HG02943 (cell line): ENCODE measurements around the gene ZSWIM5.
"Not testable (repeated sequence)": the region's sequence is repeated elsewhere in the genome, so short reads cannot be mapped to it uniquely, and the experiment has no call there.

Experiments
- ATAC-seq: cut with Tn5 transposase; IDR thresholded peaks from one replicate; pipeline ENCODE4 v1.9.1; 2021; ENCODE audit warnings: mild to moderate bottlenecking, low read depth, moderate library complexity; ENCODE audit not compliant: unreplicated experiment

Gene ZSWIM5

DNA sequence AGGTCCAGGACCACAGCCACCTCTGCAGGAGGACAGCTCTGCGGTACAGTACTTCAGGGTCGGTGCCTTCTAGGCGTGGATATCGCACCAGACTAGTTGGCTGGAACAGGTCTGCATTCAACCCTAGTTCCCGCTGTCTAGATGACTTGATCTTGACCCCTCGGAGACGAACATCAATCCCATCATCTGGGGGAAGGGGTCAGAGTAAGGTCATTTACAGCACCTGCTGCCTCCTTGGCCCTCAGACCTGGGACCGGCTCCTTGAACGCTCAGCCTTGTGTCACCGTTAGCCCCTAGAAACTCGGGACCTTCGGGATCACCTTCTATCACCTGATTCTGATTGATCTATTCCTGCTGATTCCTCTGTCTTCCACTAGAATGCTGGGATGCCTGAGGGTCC lies 197.9 kb downstream of the ZSWIM5 start:
- ATAC-seq: no peak

DNA sequence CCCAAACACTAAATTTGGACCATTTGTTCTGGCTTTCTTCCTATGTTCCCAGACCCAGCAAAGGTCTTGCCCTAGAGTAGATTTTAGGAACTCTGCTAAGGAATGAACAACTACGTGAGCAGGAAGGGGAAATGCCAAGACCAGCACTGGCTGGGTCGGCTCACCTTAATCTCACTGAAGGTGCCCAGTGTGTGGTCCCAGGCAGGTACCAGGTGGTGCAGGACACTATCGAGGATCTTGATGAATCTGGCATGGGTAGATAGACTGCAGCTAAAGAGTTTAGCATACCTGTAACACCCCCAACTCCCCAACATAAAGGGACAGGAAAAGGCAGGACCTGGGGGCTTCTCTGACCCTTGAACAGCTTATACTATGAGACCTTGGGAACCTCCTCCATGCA lies 198.3 kb downstream of the ZSWIM5 start:
- ATAC-seq: no peak

DNA sequence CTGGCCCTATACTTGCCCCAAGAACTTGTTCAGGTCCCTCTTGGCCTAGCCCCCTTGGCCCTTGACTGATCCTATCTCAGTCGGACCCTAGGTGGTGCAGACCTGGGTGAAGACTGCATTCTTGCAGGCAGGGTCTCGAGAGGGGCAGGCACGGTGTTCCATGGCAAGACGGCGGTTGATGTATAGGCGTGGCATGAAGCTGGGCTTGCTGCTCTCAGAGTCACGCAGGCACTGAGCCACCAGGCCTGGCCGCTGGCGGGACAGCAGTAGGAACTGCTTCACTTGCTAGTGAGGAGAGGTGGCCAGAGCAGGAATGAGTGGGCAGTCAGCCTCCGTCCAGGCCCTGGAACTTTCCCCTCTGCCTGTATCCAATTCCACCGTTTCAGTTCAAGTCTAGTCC lies 199.1 kb downstream of the ZSWIM5 start:
- no peak for ATAC-seq

DNA sequence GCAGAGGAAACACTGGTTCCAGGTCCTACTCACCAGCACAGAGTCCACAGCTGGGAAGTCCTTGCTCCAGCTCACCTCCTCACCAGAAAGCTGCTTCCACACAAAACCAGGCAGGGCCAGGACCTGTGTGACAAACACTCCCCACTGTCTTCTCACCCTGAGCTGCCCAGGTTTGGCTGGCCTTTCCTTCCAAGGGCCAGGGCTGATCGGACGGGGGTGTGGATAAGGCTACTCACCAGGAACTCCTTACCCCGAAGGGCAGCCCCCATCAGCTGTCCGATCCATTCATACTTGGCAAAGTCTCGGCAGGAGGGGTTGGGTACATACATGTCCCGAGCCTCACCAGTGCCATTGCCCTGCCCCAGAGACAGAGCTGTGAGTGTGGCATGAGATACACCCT lies 200.6 kb downstream of the ZSWIM5 start:
- no peak for ATAC-seq

DNA sequence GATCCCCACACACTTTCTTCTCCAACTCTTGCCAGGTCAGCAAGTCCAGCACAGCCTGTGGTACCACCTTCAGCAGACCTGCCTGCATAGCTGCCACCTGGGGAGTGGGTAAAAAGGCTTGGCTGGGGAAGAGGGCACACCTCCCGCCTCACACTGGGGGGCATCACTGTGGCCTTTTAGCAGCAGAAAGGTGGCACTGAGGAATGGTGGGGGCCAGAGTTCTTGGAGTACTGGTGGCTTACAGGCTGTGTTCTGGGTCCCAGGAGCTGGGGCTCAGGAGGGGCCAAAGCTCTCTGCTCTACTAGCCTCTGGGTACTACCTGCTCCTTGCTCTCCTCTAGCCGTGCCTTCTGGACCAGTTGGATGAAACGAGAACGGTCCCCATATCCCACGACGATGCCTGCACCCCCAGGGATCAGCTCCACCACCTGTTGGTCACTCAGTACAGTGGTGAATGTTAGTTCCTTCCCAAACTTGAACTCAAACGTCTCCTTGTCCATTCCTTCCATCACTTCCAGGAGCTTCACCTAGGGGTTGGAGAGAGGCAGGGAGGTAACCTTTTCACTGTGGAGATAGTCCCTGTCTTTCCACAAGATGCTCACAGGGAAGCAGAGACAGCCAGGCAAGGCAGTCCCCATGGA lies 202.0 kb downstream of the ZSWIM5 start:
- ATAC-seq: no peak

DNA sequence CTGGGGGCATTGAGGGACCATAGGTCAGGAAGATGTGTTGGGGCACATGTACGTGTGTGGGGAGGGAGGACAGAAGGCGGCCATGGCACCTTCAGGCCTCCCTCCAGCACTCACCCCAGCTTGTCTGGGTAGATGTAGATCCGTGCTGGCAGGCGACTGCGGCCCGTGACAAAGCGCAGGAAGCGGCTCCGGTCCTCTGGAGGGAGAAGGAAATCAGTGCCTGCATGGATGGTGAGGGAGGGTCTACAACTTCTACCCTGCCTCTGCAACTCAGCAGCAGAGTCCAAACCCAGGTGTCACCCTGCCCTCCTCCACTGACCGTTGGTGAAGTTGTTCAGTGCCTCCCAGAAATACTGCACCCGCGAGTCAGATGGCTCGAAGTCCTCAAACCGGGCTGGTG lies 202.7 kb downstream of the ZSWIM5 start:
- ATAC-seq: no peak

DNA sequence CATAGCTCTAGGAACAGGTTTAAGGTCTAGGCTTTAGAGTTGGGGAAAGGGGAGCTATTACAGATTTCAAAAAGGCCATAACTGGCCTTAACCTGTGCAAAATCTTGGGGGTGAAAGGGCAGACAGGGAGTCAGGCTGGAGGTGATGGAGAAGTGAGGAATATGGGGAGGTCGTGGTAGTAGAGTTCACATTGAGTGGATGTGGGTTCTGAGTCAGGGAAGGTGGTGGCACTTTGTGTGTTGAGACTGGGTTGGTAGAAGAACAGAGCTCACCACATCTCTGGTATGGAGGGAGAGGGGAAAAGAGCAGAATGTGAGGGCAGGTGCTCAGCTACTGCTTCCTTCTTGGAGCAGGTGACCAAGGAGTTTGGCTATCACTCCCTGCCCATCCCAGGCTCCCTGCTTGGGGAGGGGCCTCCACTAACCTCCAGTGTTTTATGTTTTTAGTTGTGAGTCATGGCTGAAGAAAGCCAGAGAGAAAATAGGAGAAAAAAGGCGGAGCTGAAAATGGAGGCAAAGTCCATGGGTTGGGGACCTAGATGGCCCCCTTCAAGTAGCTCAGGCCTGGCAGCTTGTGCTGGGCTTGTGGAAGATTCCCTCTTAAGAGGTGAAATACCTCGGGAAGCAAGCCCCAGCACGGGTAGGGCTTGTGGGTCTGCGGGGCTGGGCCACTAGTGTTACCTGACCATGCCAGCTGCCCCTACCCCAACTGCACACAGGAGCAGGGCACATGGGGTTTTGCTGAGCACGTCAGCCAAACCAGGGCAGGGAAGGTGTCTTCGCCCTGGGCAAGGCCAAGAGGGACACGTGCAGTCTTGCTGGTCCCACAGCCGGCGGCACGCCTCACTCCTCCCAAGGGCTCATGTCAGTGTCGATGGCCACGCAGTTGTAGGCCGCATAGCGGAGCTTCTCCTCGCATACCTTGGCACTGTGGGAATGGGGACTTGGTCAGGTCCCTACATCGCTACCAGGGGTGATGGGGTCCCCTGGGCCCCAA lies 203.5 kb downstream of the ZSWIM5 start:
- ATAC-seq: no peak

DNA sequence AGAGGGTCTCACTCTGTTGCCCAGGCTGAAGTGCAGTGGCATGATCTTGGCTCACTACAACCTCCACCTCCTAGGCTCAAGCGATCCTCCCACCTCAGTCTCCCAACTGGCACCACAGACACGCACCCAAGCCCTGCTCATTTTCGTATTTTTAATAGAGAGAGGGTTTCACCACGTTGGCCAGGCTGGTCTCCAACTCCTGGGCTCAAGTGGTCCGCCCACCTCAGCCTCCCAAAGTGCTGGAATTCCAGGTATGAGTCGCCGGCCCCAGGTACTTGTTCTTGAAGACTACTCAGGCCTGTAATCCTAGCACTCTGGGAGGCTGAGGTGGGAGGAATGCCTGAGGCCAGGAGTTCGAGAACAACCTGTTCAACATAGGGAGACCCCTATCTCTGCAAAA lies 204.8 kb downstream of the ZSWIM5 start:
- ATAC-seq: not testable (repeated sequence)

DNA sequence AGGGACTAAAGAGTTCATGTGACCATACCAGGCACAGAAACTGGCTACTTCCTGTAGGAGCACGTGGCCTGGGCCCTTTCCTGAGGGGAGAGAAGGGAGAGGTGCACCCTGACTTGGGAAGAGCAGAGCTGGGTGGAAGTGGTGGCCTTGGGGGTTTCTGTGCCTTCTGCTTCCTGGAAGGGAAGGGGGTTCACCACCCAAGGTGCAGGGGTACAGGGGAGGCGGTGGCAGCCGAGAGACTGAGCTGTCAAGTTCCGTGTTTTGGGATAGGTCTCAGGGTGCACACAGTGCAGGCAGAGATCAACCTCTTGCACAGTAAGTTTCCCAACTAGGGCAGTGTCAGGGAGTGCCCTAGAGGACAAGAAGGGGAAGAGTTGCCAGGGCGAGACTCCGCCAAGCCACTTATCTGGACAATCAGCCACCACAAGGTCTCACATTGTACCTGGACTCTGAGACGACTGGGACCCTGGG lies 205.4 kb downstream of the ZSWIM5 start:
- no peak for ATAC-seq

DNA sequence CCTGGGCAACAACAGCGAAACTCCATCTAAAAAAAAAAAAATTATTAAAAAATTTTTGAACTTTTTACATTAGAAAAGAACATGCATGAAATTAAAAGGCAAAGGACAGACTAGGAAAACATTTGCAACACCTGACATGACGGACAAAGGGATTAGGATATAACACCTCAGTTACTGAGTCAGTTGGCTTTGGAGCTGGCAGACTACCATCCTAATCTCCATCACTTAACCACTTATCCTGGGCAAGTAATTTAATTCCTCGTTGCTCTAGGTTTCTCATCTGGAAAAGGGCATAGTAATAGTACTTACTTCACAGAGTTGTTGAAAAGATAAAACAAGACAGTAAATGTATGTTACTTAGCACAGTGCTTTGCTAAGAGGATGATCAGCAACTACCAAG lies 207.2 kb downstream of the ZSWIM5 start:
- no peak for ATAC-seq

DNA sequence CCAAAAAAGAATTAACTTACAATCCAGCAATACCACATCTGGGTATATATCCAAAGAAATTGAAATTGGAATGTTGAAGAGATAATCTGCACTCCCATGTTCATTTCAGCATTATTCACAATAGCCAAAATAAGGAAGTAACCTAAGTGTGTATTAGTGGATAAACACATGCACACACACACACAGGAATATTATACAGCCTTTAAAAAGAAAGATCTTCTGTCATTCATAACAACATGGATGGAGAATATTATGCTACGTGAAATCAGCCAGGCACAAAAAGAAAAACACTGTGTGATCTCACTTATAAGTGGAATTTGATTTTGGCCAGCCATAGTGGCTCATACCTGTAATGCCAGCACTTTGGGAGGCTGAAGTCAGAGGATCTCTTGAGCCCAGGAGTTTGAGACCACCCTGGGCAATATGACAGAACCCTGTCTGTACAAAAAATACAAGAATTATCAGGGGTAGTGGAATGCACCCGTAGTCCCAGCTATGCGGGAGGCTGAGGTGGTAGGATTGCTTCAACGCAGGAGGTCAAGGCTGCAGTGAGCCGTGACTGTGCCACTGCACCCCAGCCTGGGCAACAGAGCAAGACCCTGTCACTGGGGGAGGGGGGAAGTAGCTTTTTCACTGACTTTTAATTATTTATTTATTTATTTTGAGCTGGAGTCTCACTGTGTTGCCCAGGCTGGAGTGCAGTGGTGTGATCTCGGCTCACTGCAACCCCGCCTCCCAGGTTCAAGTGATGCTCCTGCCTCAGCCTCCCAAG lies 210.8 kb downstream of the ZSWIM5 start:
- no peak for ATAC-seq

DNA sequence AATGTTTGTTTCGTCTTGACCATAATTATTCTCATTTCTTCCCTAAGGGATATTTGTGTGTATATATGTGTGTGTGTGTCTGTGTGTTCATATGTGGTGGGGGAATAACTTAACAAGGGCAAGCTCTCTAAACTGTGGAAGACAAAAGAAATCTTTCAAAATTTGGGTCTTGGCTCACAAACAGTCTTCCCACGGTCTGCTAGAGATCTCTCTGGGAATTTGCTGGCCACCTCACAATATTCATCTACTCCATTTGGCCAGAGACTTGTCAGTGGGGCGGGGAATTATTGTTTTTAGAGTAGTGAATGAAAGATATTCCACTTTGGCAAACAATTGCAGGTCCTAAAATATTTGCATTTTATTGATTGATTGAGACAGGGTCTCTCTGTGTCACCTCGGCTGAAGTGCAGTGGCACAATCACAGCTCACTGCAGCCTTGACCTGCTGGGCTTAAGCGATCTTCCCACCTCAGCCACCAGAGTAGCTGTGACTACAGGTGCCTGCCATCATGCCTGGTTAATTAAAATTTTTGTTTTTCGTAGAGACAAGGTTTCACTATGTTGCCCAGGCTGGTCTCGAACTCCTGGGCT lies 212.0 kb downstream of the ZSWIM5 start:
- no peak for ATAC-seq

DNA sequence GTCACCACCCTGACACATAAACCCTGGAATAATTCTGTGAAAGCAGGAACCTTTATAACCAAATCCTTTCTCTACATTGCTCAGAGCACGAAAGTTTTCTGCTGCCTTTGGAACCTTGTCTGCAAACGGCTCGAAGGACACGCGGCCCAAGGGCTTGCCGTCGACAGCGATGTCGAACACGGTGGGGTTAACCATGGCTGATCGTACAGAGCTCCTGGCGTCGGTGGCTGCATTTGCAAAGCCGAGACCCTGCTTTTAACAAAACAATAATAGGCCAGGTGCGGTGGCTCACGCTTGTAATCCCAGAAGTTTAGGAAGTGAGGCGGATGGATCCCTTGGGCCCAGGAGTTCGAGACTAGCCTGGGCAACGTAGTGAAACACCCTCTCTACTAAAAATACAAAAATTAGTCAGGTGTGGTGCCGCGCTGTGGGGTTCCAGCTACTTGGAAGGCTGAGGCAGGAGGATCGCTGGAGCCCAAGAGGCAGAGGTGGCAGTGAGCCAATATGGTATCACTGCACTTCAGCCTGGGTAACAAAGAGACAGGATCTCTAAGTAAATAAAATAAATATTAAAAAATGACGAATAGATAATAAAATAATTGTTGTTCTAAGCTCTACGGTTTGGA lies 217.8 kb downstream of the ZSWIM5 start:
- no peak for ATAC-seq

DNA sequence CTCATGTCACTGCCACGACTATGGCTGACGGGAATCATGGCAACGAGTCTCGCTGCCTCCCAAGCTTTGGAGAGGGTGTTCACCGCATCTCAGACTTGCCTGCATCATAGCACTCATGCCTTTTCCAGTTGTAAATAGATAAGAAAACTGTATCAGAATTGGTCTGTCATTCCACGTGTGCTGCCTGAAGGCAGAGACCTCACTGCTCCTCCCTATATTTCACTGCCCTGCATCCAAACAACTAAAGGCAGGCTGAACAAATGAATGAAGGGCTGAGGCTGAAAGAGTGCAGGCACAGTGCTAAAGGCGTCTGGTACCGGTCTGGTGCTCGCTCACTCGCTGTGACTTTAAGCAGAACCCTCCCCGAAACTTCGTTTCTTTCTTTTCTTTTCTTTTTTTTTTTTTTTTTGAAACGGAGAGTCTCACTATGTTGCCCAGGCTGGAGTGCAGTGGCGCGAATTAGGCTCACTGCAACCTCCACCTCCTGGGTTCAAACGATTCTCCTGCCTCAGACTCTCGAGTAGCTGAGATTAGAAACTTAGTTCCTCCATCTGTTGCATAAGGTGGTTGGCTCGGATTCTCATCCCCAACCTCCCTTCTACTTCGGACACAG lies 220.6 kb downstream of the ZSWIM5 start:
- ATAC-seq: peak; percentile 10

DNA sequence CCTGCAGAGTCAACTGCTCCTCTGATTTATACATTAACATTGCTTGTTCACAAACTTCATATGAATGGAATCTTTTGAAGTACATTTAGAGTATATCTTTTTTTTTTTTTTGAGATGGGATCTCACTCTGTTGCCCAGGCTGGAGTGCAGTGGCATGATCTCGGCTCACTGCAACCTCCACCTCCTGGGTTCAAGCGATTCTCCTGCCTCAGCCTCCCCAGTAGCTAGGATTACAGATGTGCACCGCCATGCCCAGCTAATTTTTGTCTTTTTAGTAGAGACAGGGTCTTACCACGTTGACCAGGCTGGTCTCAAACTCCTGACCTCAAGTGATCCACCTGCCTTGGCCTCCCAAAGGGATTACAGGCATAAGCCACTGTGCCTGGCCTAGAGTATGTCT lies 229.0 kb downstream of the ZSWIM5 start:
- ATAC-seq: not testable (repeated sequence)

DNA sequence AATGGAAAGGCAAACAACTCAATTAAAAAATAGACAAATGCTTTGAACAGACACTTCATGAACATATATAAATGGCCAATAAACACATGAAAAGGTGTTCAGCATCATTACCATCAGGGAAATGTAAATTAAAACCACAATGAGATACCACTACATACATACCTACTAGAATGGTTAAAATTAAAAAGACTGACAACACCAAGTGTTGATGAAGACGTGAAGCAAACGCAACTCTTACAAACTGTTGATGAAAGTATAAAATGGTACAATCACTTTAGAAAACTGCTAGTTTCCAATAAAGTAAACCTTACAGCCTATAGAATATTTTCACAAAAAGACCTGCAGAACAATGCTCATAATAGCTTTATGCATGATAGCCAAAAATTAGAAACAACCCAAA lies 230.2 kb downstream of the ZSWIM5 start:
- ATAC-seq: no peak

DNA sequence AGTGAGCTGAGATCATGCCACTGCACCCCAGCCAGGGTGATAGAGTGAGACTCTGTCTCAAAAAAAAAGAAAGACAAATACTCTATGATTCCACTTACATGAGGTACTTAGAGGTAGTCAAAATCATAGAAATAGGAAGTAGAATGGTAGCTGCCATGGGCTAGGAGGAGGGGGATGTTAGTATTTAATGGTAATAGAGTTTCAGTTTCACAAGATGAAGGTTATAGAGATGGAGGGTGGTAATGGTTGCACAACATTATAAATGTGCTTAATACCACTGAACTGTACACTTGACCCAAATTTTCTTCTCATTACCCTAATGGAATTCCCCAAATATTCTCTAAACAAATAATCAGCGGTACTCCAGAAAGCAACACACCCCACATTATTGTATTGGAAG lies 232.8 kb downstream of the ZSWIM5 start:
- ATAC-seq: no peak

DNA sequence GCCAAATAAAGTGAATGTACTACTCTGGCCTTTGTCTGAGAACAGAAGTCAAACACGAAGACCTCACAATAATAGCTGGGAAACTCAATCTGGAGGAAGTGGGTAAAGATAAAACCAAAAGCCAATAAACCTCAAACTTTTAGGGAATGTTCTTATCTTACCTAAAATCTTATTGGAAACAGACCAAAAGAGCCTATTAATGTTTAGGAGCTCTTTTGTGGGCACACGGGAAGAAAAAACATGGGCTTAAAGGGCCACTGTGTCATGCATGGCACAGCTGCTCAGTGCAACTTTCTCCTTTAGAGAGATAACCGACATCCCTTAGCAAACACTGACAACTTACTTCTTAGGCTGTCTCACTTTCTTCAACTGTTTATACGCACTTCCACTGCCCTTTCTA lies 236.1 kb downstream of the ZSWIM5 start:
- no peak for ATAC-seq
